HUDEP-2 (cell line): Measurements from ENCODE around the gene SLC39A11.
A peak's percentile ranks its signal among the peaks of the same experiment; 100 is the strongest.

ENCODE experiments used
- DNase-seq, 76 experiments: peaks; one replicate each; lab custom pipeline; 2025; ENCODE audit not compliant: unreplicated experiment in 76 of 76; lab: John Stamatoyannopoulos, UW

Gene SLC39A11

GRCh38 chr17:72677714-72678390, 414.6 kb downstream of the SLC39A11 start:
- DNase-seq, result no peak

GRCh38 chr17:72677108-72677507, 415.4 kb downstream of the SLC39A11 start:
- DNase-seq, result no peak

GRCh38 chr17:72672729-72673128, 419.8 kb downstream of the SLC39A11 start:
- no peak for DNase-seq

GRCh38 chr17:72671016-72671415, 421.5 kb downstream of the SLC39A11 start:
- DNase-seq, result peak in 2 of 76 experiments; percentile 4 to 25

GRCh38 chr17:72667096-72668063, 425.1 kb downstream of the SLC39A11 start:
- DNase-seq, result no peak

GRCh38 chr17:72665852-72666851, 426.3 kb downstream of the SLC39A11 start:
- DNase-seq, result no peak

- DNase-seq, result no peak
Observed at GRCh38 chr17:72662827-72663190, 429.7 kb downstream of the SLC39A11 start.

GRCh38 chr17:72661945-72662826, 430.3 kb downstream of the SLC39A11 start:
- DNase-seq, result no peak

- DNase-seq, result no peak
Observed at GRCh38 chr17:72661116-72661944, 431.2 kb downstream of the SLC39A11 start.

GRCh38 chr17:72660274-72661115, 432.0 kb downstream of the SLC39A11 start:
- no peak for DNase-seq

- no peak for DNase-seq
Observed at GRCh38 chr17:72659811-72660210, 432.7 kb downstream of the SLC39A11 start.

GRCh38 chr17:72658675-72659074, 433.8 kb downstream of the SLC39A11 start:
- no peak for DNase-seq

GRCh38 chr17:72657467-72658317, 434.8 kb downstream of the SLC39A11 start:
- no peak for DNase-seq

- no peak for DNase-seq
Observed at GRCh38 chr17:72656130-72656763, 436.2 kb downstream of the SLC39A11 start.

GRCh38 chr17:72654706-72655105, 437.8 kb downstream of the SLC39A11 start:
- DNase-seq, result no peak

GRCh38 chr17:72651988-72652387, 440.5 kb downstream of the SLC39A11 start:
- DNase-seq, result no peak

GRCh38 chr17:72648702-72649101, 443.8 kb downstream of the SLC39A11 start:
- DNase-seq, result no peak
